Endothelial cell of umbilical vein (primary cell): ENCODE results near the gene C1QTNF9B. TPM values are rescaled to one million over a fixed set of nuclear protein-coding genes. Genes with fewer than 3 reads are reported as not detected.

Experiments used
- BruUV-seq: library from RNA; stranded (reverse); fragments of 400-500 nt; replicated peaks from 2 replicates; lab custom pipeline; 2021; lab: Mats Ljungman, UMichigan
- CTCF ChIA-PET: fragments of 300-600, 350-600 bp; sonication (Branson Sonifier 250); formaldehyde crosslinking; loops from one replicate; lab custom pipeline; 2021; ENCODE audit warnings: antibody characterized with exemption, inconsistent platforms; lab: Charles Lee
- POLR2A ChIA-PET: fragments of 300-600, 350-600 bp; sonication (Branson Sonifier 250); formaldehyde crosslinking; loops from one replicate; lab custom pipeline; 2021; ENCODE audit warnings: antibody characterized with exemption, inconsistent platforms; lab: Charles Lee
- DNase-seq: peaks from one replicate; pipeline ENCODE4 v3.0.0-alpha.2; 2011; ENCODE audit warnings: low read depth, low spot score
- FAIRE-seq: peaks from 2 replicates; lab custom pipeline; 2011; peaks lifted over from hg19 to GRCh38; lab: Jason Lieb, UNC
- H2AFZ ChIP-seq: 2 replicates; pipeline ENCODE4 v1.6.0; 2012; ENCODE audit warnings: low read depth, low read length, control low read depth, inconsistent platforms
- H3K27ac ChIP-seq: 2 replicates; pipeline ENCODE4 v1.5.1; 2011; ENCODE audit warnings: low read depth, mild to moderate bottlenecking, control low read depth, low read length, moderate library complexity; ENCODE audit not compliant: insufficient read depth
- H3K27me3 ChIP-seq, 2 experiments: 2 replicates each; pipeline versions ENCODE4 v1.6.0 to v1.6.1; 2011; ENCODE audit warnings: low read length in 2 of 2, mixed read lengths in 1 of 2; ENCODE audit not compliant: control insufficient read depth in 2 of 2, insufficient read depth in 2 of 2
- H3K36me3 ChIP-seq, 2 experiments: 2 replicates in 1 of 2; 3 replicates in 1 of 2; pipeline ENCODE4 v1.5.1; 2011; ENCODE audit warnings: low read length in 2 of 2, mild to moderate bottlenecking in 1 of 2, moderate library complexity in 1 of 2; ENCODE audit not compliant: control insufficient read depth in 2 of 2, insufficient read depth in 2 of 2; ENCODE audit errors: extremely low read depth in 1 of 2
- H3K4me1 ChIP-seq: 3 replicates; pipeline ENCODE4 v1.5.1; 2011; ENCODE audit warnings: mild to moderate bottlenecking, low read length; ENCODE audit not compliant: control insufficient read depth, insufficient read depth; ENCODE audit errors: extremely low read depth
- H3K4me2 ChIP-seq: 2 replicates; pipeline ENCODE4 v1.6.1; 2011; ENCODE audit warnings: low read length, control low read depth, mixed read lengths; ENCODE audit not compliant: insufficient read depth
- H3K4me3 ChIP-seq, 3 experiments: fragments of 200-600 bp in 1 of 3; sonication (generic), shearing (Covaris generic) in 1 of 3; replicated peaks in 1 of 3; 2 replicates each; pipeline ENCODE4 v1.5.1; 2011 to 2016; ENCODE audit warnings: control low read depth in 3 of 3, low read length in 3 of 3, mild to moderate bottlenecking in 2 of 3, inconsistent platforms in 1 of 3, low read depth in 1 of 3, moderate library complexity in 1 of 3; ENCODE audit not compliant: insufficient read depth in 1 of 3
- H3K79me2 ChIP-seq: 2 replicates; pipeline ENCODE4 v1.6.0; 2012; ENCODE audit warnings: low read length, inconsistent platforms; ENCODE audit not compliant: control insufficient read depth, insufficient read depth
- H3K9ac ChIP-seq: replicated peaks from 2 replicates; pipeline ENCODE3; 2011; ENCODE audit warnings: low read length, control low read depth; ENCODE audit not compliant: insufficient read depth; ENCODE audit errors: extremely low read depth
- H3K9me1 ChIP-seq: replicated peaks from 3 replicates; pipeline ENCODE4 v1.6.0; 2011; ENCODE audit warnings: mild to moderate bottlenecking, low read length; ENCODE audit not compliant: control insufficient read depth, insufficient read depth; ENCODE audit errors: extremely low read depth
- H3K9me3 ChIP-seq: replicated peaks from 2 replicates; pipeline ENCODE4 v1.5.1; 2012; ENCODE audit warnings: low read length, inconsistent platforms; ENCODE audit not compliant: control insufficient read depth, insufficient read depth
- H4K20me1 ChIP-seq: replicated peaks from 2 replicates; pipeline ENCODE3; 2011; ENCODE audit warnings: mild to moderate bottlenecking, low read length; ENCODE audit not compliant: control insufficient read depth, insufficient read depth; ENCODE audit errors: extremely low read depth
- JUN ChIP-seq: IDR thresholded peaks from 2 replicates; pipeline ENCODE4 v1.6.1; 2011; ENCODE audit warnings: borderline replicate concordance, low read depth; ENCODE audit not compliant: insufficient read length, insufficient read depth
- POLR2AphosphoS5 ChIP-seq: IDR thresholded peaks from 2 replicates; pipeline ENCODE4 v1.6.1; 2012; ENCODE audit warnings: low read depth, mild to moderate bottlenecking, control low read depth, low read length, moderate library complexity; ENCODE audit not compliant: insufficient read depth
- dilution Hi-C: fragments of 300-500 bp; cut with MboI; formaldehyde crosslinking; loops from one replicate; pipeline ENCODE4 v1.15.0; 2019; ENCODE audit warnings: low sequenced_read_pairs; ENCODE audit not compliant: extremely low pct_ligation_motif_present
- intact Hi-C: fragments of 100-400 bp; cut with micrococcal nuclease; formaldehyde crosslinking; loops from one replicate; pipeline ENCODE4 v1.10.0; 2022
- polyA plus RNA-seq, 4 experiments: library from polyadenylated mRNA; depleted of rRNA in 3 of 4; stranded (reverse) in 3 of 4; unstranded in 1 of 4; fragments of >200 nt; gene quantifications; 2 replicates each; pipeline versions ENCODE4 v1.2.1 to v1.2.3, GENCODE V29; 2011 to 2012; ENCODE audit warnings: missing spikeins in 1 of 4
- total RNA-seq: library from RNA; stranded (reverse); gene quantifications from 2 replicates; pipeline ENCODE4 v1.2.3, GENCODE V29; 2021

The C1QTNF9B gene
- total and polyA plus RNA-seq, 2 donors (not counting 3 experiments of a cell fraction or from before 2014, with no cell fraction given): 0.06 TPM; not detected in 1

DNA sequence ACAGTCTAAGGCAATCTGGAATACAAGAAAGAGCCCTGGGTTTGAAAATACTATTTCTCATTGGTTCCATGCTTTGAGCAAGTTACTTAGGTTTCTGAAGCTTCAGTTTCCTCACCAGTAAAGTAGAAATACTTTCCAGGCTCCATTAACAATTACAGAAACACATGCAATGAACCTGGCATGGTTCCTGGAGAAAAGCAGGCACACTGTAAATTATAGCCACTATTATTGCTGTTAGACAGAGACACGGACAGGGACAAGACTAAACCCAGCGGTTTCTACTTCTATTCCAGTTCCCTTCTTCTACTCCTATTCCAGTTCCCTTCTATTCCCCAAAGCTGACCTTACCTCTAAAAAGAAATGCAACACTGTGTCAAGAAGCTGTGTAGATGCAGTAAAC is 49.3 kb downstream of the C1QTNF9B start:
- H3K27me3 ChIP-seq: no peaks in the 10 kb centered on the region
- intact Hi-C loops (no loop called here), dilution Hi-C loops (no loop called here)
- H2AFZ ChIP-seq: no peak overlapping the region
- no peak overlapping the region for H3K9ac ChIP-seq
- H3K4me2 ChIP-seq: no peak overlapping the region
- no peaks in the 10 kb centered on the region for H4K20me1 ChIP-seq
- FAIRE-seq (no peak), DNase-seq (no peak)
- H3K9me3 ChIP-seq: no peaks in the 10 kb centered on the region
- TF ChIP-seq POLR2AphosphoS5: no peak
- no peaks in the 10 kb centered on the region for H3K79me2 ChIP-seq
- no peak overlapping the region for H3K4me3 ChIP-seq
- CTCF ChIA-PET: no interaction called here
- POLR2A ChIA-PET: no interaction called here
- no peaks in the 10 kb centered on the region for H3K9me1 ChIP-seq
- H3K36me3 ChIP-seq: no peaks in the 10 kb centered on the region
- no peaks in the 10 kb centered on the region for H3K4me1 ChIP-seq
- no peak overlapping the region for H3K27ac ChIP-seq
- BruUV-seq: no TSS peak

GRCh38 chr13:23847497-23847896 is 49.8 kb downstream of the C1QTNF9B start:
- intact Hi-C loops: no loop called here
- no peak overlapping the region for H3K9ac ChIP-seq
- H3K27me3 ChIP-seq: no peaks in the 10 kb centered on the region
- H3K4me1 ChIP-seq: no peaks in the 10 kb centered on the region
- no peaks in the 10 kb centered on the region for H3K9me3 ChIP-seq
- no peaks in the 10 kb centered on the region for H3K79me2 ChIP-seq
- no peak overlapping the region for H3K4me3 ChIP-seq
- no peaks in the 10 kb centered on the region for H4K20me1 ChIP-seq
- dilution Hi-C loops: no loop called here
- no peak overlapping the region for H2AFZ ChIP-seq
- no peak for TF ChIP-seq JUN
- H3K36me3 ChIP-seq: no peaks in the 10 kb centered on the region
- no peak overlapping the region for H3K27ac ChIP-seq
- no TSS peak for BruUV-seq
- DNase-seq: no peak
- ChIA-PET POLR2A (no interaction called here), CTCF (no interaction called here)
- H3K9me1 ChIP-seq: no peaks in the 10 kb centered on the region
- no peak overlapping the region for H3K4me2 ChIP-seq
- no peak for FAIRE-seq
